ENCODE measurements around the gene TIMMDC1. TPM values are rescaled to one million over a fixed set of nuclear protein-coding genes. Genes with fewer than 3 reads are reported as not detected.
"Not testable (repeated sequence)": the region's sequence is repeated elsewhere in the genome, so short reads cannot be mapped to it uniquely, and the experiment has no call there.

TIMMDC1 gene
- total and polyA plus RNA-seq, 9 donors = 68.3 to 81.7 (median 71.8) TPM

- H3K36me3 ChIP-seq (ENCODE audit: control insufficient read depth, insufficient read depth, low read length) = no peaks in the 10 kb centered on the region
- H3K27ac ChIP-seq (ENCODE audit: low read length) = no peak overlapping the region
- H3K4me1 ChIP-seq (ENCODE audit: control insufficient read depth, insufficient read depth, low read length) = no peaks in the 10 kb centered on the region
- H3K27me3 ChIP-seq (ENCODE audit: control insufficient read depth, insufficient read depth, low read length) = no peaks in the 10 kb centered on the region
- no CpG with 5 or more reads among the region's 5 CpGs for WGBS (ENCODE audit: insufficient coverage)
- no peak overlapping the region for H3K4me3 ChIP-seq (ENCODE audit: low read length)
- no peak for DNase-seq
- no peaks in the 10 kb centered on the region for H3K9me3 ChIP-seq (replicated peaks; ENCODE audit: control insufficient read depth, low read depth, low read length)
Observed at GRCh38 chr3:119560160-119560559, 61.8 kb downstream of the TIMMDC1 start.

- Histone ChIP-seq H3K4me1 (ENCODE audit: control insufficient read depth, insufficient read depth, low read length) (no peaks in the 10 kb centered on the region), H3K4me3 (ENCODE audit: low read length) (no peak overlapping the region), H3K9me3 (replicated peaks; ENCODE audit: control insufficient read depth, low read depth, low read length) (no peaks in the 10 kb centered on the region), H3K36me3 (ENCODE audit: control insufficient read depth, insufficient read depth, low read length) (no peaks in the 10 kb centered on the region), H3K27ac (ENCODE audit: low read length) (no peak overlapping the region), H3K27me3 (ENCODE audit: control insufficient read depth, insufficient read depth, low read length) (no peaks in the 10 kb centered on the region)
- DNase-seq = no peak
- WGBS (ENCODE audit: insufficient coverage) = 62% methylated on average over 6 of the region's 6 CpGs
Observed at GRCh38 chr3:119562307-119562961, 64.1 kb downstream of the TIMMDC1 start.

- not testable (repeated sequence) for H3K27me3 ChIP-seq (ENCODE audit: control insufficient read depth, insufficient read depth, low read length); H3K9me3 ChIP-seq (replicated peaks; ENCODE audit: control insufficient read depth, low read depth, low read length); H3K27ac ChIP-seq (ENCODE audit: low read length); H3K4me3 ChIP-seq (ENCODE audit: low read length); DNase-seq; H3K36me3 ChIP-seq (ENCODE audit: control insufficient read depth, insufficient read depth, low read length); H3K4me1 ChIP-seq (ENCODE audit: control insufficient read depth, insufficient read depth, low read length)
- no CpG with 5 or more reads among the region's 2 CpGs for WGBS (ENCODE audit: insufficient coverage)
Observed at GRCh38 chr3:119563334-119563733, 65.0 kb downstream of the TIMMDC1 start.

- H3K4me3 ChIP-seq (ENCODE audit: low read length) = no peak overlapping the region
- 96% methylated on average over 4 of the region's 4 CpGs for WGBS (ENCODE audit: insufficient coverage)
- H3K27ac ChIP-seq (ENCODE audit: low read length) = no peak overlapping the region
- peaks cover 5% of the 10 kb centered on the region for H3K4me1 ChIP-seq (ENCODE audit: control insufficient read depth, insufficient read depth, low read length)
- H3K36me3 ChIP-seq (ENCODE audit: control insufficient read depth, insufficient read depth, low read length) = no peaks in the 10 kb centered on the region
- DNase-seq = no peak
- no peaks in the 10 kb centered on the region for H3K27me3 ChIP-seq (ENCODE audit: control insufficient read depth, insufficient read depth, low read length)
- H3K9me3 ChIP-seq (replicated peaks; ENCODE audit: control insufficient read depth, low read depth, low read length) = no peaks in the 10 kb centered on the region
Observed at GRCh38 chr3:119569156-119569555, 70.8 kb downstream of the TIMMDC1 start.

- WGBS (ENCODE audit: insufficient coverage) = 79% methylated on average over 3 of the region's 5 CpGs
Observed at GRCh38 chr3:119570229-119570628, 71.9 kb downstream of the TIMMDC1 start.

GRCh38 chr3:119571230-119571629 lies 72.9 kb downstream of the TIMMDC1 start:
- H3K9me3 ChIP-seq (replicated peaks; ENCODE audit: control insufficient read depth, low read depth, low read length) = no peaks in the 10 kb centered on the region
- H3K4me3 ChIP-seq (ENCODE audit: low read length) = no peak overlapping the region
- DNase-seq = no peak
- no CpG with 5 or more reads among the region's 1 CpG for WGBS (ENCODE audit: insufficient coverage)
- no peaks in the 10 kb centered on the region for H3K27me3 ChIP-seq (ENCODE audit: control insufficient read depth, insufficient read depth, low read length)
- H3K36me3 ChIP-seq (ENCODE audit: control insufficient read depth, insufficient read depth, low read length) = no peaks in the 10 kb centered on the region
- no peak overlapping the region for H3K27ac ChIP-seq (ENCODE audit: low read length)
- H3K4me1 ChIP-seq (ENCODE audit: control insufficient read depth, insufficient read depth, low read length) = peaks cover 5% of the 10 kb centered on the region

More at GRCh38 chr3:119570229-119570628, 71.9 kb downstream of the TIMMDC1 start:
- peaks cover 5% of the 10 kb centered on the region for H3K4me1 ChIP-seq (ENCODE audit: control insufficient read depth, insufficient read depth, low read length)
- no peaks in the 10 kb centered on the region for H3K27me3 ChIP-seq (ENCODE audit: control insufficient read depth, insufficient read depth, low read length)
- peak overlapping the region; percentile 51 for H3K27ac ChIP-seq (ENCODE audit: low read length)
- peak; percentile 59 for DNase-seq
- no peak overlapping the region for H3K4me3 ChIP-seq (ENCODE audit: low read length)
- no peaks in the 10 kb centered on the region for H3K36me3 ChIP-seq (ENCODE audit: control insufficient read depth, insufficient read depth, low read length)
- H3K9me3 ChIP-seq (replicated peaks; ENCODE audit: control insufficient read depth, low read depth, low read length) = no peaks in the 10 kb centered on the region

- DNase-seq = peak; percentile 58
- Histone ChIP-seq H3K4me1 (ENCODE audit: control insufficient read depth, insufficient read depth, low read length) (peaks cover 5% of the 10 kb centered on the region), H3K9me3 (replicated peaks; ENCODE audit: control insufficient read depth, low read depth, low read length) (no peaks in the 10 kb centered on the region), H3K36me3 (ENCODE audit: control insufficient read depth, insufficient read depth, low read length) (no peaks in the 10 kb centered on the region), H3K27me3 (ENCODE audit: control insufficient read depth, insufficient read depth, low read length) (no peaks in the 10 kb centered on the region), H3K27ac (ENCODE audit: low read length) (no peak overlapping the region), H3K4me3 (ENCODE audit: low read length) (no peak overlapping the region)
- 53% methylated on average over 5 of the region's 5 CpGs for WGBS (ENCODE audit: insufficient coverage)
Observed at GRCh38 chr3:119571688-119572087, 73.3 kb downstream of the TIMMDC1 start.

Other genes with a start within 250 kb of the TIMMDC1 start
- gene ARHGAP31, start 204.2 kb upstream of the TIMMDC1 start, total RNA-seq = 10.5 TPM
- 10 to 100 TPM in 6 of 8 donors, 1 to 10 TPM in 2; 7.7 to 18.4 (median 12.0) TPM for gene ARHGAP31, start 204.2 kb upstream of the TIMMDC1 start, polyA plus RNA-seq (ENCODE audit: insufficient read depth in 1 of 8, insufficient read length in 8 of 8, low replicate concordance in 1 of 8)
- 44.4 TPM for gene TMEM39A, start 34.9 kb upstream of the TIMMDC1 start, total RNA-seq
- 10 to 100 TPM; 35.7 to 51.1 (median 38.7) TPM for gene TMEM39A, start 34.9 kb upstream of the TIMMDC1 start, polyA plus RNA-seq (ENCODE audit: insufficient read depth in 1 of 8, insufficient read length in 8 of 8, low replicate concordance in 1 of 8)
- gene POGLUT1, start 29.6 kb upstream of the TIMMDC1 start, total RNA-seq = 10.5 TPM
- gene POGLUT1, start 29.6 kb upstream of the TIMMDC1 start, polyA plus RNA-seq (ENCODE audit: insufficient read depth in 1 of 8, insufficient read length in 8 of 8, low replicate concordance in 1 of 8) = 10 to 100 TPM in 7 of 8 donors, 1 to 10 TPM in 1; 9.7 to 13.6 (median 12.1) TPM
- gene CD80, start 61.1 kb downstream of the TIMMDC1 start, total RNA-seq = 0.22 TPM
- under 1 TPM in 6 of 8 donors, not detected in 2; 0.04 to 0.36 (median 0.10) TPM for gene CD80, start 61.1 kb downstream of the TIMMDC1 start, polyA plus RNA-seq (ENCODE audit: insufficient read depth in 1 of 8, insufficient read length in 8 of 8, low replicate concordance in 1 of 8)
- 4.0 TPM for gene ADPRH, start 80.9 kb downstream of the TIMMDC1 start, total RNA-seq
- gene ADPRH, start 80.9 kb downstream of the TIMMDC1 start, polyA plus RNA-seq (ENCODE audit: insufficient read depth in 1 of 8, insufficient read length in 8 of 8, low replicate concordance in 1 of 8) = 10 to 100 TPM in 1 of 8 donors, 1 to 10 TPM in 7; 6.7 to 10.3 (median 8.1) TPM
- gene PLA1A, start 99.3 kb downstream of the TIMMDC1 start, total RNA-seq = 0.09 TPM
- gene PLA1A, start 99.3 kb downstream of the TIMMDC1 start, polyA plus RNA-seq (ENCODE audit: insufficient read depth in 1 of 8, insufficient read length in 8 of 8, low replicate concordance in 1 of 8) = under 1 TPM in 6 of 8 donors, not detected in 2; 0.07 to 0.37 (median 0.21) TPM
- gene POPDC2, start 162.0 kb downstream of the TIMMDC1 start, total RNA-seq = 16.1 TPM
- 10 to 100 TPM in 7 of 8 donors, 1 to 10 TPM in 1; 8.6 to 30.2 (median 13.4) TPM for gene POPDC2, start 162.0 kb downstream of the TIMMDC1 start, polyA plus RNA-seq (ENCODE audit: insufficient read depth in 1 of 8, insufficient read length in 8 of 8, low replicate concordance in 1 of 8)
- 52.4 TPM for gene COX17, start 178.9 kb downstream of the TIMMDC1 start, total RNA-seq
- 10 to 100 TPM; 42.8 to 77.2 (median 66.6) TPM for gene COX17, start 178.9 kb downstream of the TIMMDC1 start, polyA plus RNA-seq (ENCODE audit: insufficient read depth in 1 of 8, insufficient read length in 8 of 8, low replicate concordance in 1 of 8)
- gene CFAP91, start 204.5 kb downstream of the TIMMDC1 start, total RNA-seq = 1.4 TPM
- gene CFAP91, start 204.5 kb downstream of the TIMMDC1 start, polyA plus RNA-seq (ENCODE audit: insufficient read depth in 1 of 8, insufficient read length in 8 of 8, low replicate concordance in 1 of 8) = 1 to 10 TPM in 1 of 8 donors, under 1 TPM in 7; 0.33 to 1.0 (median 0.67) TPM

Data from muscle of leg (tissue), 11 donors.